Epithelial cell of proximal tubule (primary cell): ENCODE measurements around the gene CLEC2A. TPM values are rescaled to one million over a fixed set of nuclear protein-coding genes. Genes with fewer than 3 reads are reported as not detected.

ENCODE experiments used
- DNase-seq: peaks from one replicate; pipeline ENCODE4 v3.0.0-alpha.2; 2011; ENCODE audit warnings: low read depth
- H3K4me3 ChIP-seq: 2 replicates; pipeline ENCODE4 v1.5.1; 2011; ENCODE audit warnings: low read depth, mild to moderate bottlenecking, low read length
- CTCF ChIP-seq: conservative IDR thresholded peaks from 2 replicates; pipeline ENCODE4 v1.5.1; 2012; ENCODE audit warnings: low read depth, mild to moderate bottlenecking, low read length
- total RNA-seq: library from RNA; depleted of rRNA; stranded (reverse); fragments of >200 nt; gene quantifications from 2 replicates; pipeline ENCODE4 v1.2.3, GENCODE V29; 2015

The CLEC2A gene
- total RNA-seq, 1 donor from 2014 or later = not detected

GRCh38 chr12:9920451-9920850, 11.7 kb downstream of the CLEC2A start:
- no peak for DNase-seq
- TF ChIP-seq CTCF = no peak
- no peak overlapping the region for H3K4me3 ChIP-seq

- no peak for TF ChIP-seq CTCF
- H3K4me3 ChIP-seq = no peak overlapping the region
- no peak for DNase-seq
Measured at GRCh38 chr12:9919443-9919842, 12.7 kb downstream of the CLEC2A start.

- DNase-seq = no peak
- no peak for TF ChIP-seq CTCF
- no peak overlapping the region for H3K4me3 ChIP-seq
Measured at GRCh38 chr12:9911708-9912107, 20.5 kb downstream of the CLEC2A start.

- TF ChIP-seq CTCF = no peak
- no peak for DNase-seq
- no peak overlapping the region for H3K4me3 ChIP-seq
Measured at GRCh38 chr12:9910716-9911421, 21.3 kb downstream of the CLEC2A start.

GRCh38 chr12:9909724-9910123, 22.4 kb downstream of the CLEC2A start:
- H3K4me3 ChIP-seq = no peak overlapping the region
- TF ChIP-seq CTCF = no peak
- DNase-seq = no peak

- no peak for TF ChIP-seq CTCF
- no peak for DNase-seq
- H3K4me3 ChIP-seq = no peak overlapping the region
Measured at GRCh38 chr12:9908350-9908749, 23.8 kb downstream of the CLEC2A start.

- no peak for DNase-seq
- no peak for TF ChIP-seq CTCF
- no peak overlapping the region for H3K4me3 ChIP-seq
Measured at GRCh38 chr12:9907769-9908168, 24.4 kb downstream of the CLEC2A start.
